ENCODE measurements around the gene CBY1. TPM values are rescaled to one million over a fixed set of nuclear protein-coding genes. Genes with fewer than 3 reads are reported as not detected.

The CBY1 gene
- total RNA-seq, 4 donors from 2014 or later: 13.6 to 26.0 (median 23.0) TPM

DNA sequence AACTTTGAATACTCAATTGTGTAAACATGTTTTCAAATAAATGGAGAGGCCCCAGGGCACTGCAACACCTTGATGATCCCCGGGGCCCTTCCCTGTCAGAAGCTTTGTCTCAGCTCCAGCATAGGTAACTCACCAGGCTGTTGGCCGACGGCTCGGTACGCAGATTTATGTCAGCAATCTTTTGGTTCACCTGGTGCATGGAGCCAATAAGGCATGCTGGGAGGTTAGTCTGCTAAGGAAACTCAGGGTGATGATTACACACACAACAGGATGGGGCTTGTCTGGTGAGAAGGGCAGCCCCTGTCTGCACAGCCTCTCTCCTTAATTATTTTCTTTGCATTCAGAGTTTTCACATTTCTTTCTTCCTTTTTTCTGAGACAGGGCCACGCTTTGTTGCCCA, 11.0 kb upstream of the CBY1 start:
- Histone ChIP-seq H3K27me3 (no peaks in the 10 kb centered on the region), H3K4me1 (peaks cover 0 to 1% of the 10 kb centered on the region in 2 donors), H3K4me3 (replicated peaks in 1 of 3) (no peak overlapping the region), H3K36me3 (no peaks in the 10 kb centered on the region), H3K9me3 (no peaks in the 10 kb centered on the region), H3K27ac (no peak overlapping the region)
- no peak for TF ChIP-seq POLR2A (IDR thresholded peaks at IDR 0.05)
- TF ChIP-seq, protein P1, sequence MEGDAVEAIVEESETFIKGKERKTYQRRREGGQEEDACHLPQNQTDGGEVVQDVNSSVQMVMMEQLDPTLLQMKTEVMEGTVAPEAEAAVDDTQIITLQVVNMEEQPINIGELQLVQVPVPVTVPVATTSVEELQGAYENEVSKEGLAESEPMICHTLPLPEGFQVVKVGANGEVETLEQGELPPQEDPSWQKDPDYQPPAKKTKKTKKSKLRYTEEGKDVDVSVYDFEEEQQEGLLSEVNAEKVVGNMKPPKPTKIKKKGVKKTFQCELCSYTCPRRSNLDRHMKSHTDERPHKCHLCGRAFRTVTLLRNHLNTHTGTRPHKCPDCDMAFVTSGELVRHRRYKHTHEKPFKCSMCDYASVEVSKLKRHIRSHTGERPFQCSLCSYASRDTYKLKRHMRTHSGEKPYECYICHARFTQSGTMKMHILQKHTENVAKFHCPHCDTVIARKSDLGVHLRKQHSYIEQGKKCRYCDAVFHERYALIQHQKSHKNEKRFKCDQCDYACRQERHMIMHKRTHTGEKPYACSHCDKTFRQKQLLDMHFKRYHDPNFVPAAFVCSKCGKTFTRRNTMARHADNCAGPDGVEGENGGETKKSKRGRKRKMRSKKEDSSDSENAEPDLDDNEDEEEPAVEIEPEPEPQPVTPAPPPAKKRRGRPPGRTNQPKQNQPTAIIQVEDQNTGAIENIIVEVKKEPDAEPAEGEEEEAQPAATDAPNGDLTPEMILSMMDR (IDR thresholded peaks at IDR 0.05): no peak
- DNase-seq: no peak
- intact Hi-C loops (cut with DNase I): no loop called here
- 91 to 97% methylated on average over 6 of the region's 6 CpGs for WGBS, 2 donors

DNA sequence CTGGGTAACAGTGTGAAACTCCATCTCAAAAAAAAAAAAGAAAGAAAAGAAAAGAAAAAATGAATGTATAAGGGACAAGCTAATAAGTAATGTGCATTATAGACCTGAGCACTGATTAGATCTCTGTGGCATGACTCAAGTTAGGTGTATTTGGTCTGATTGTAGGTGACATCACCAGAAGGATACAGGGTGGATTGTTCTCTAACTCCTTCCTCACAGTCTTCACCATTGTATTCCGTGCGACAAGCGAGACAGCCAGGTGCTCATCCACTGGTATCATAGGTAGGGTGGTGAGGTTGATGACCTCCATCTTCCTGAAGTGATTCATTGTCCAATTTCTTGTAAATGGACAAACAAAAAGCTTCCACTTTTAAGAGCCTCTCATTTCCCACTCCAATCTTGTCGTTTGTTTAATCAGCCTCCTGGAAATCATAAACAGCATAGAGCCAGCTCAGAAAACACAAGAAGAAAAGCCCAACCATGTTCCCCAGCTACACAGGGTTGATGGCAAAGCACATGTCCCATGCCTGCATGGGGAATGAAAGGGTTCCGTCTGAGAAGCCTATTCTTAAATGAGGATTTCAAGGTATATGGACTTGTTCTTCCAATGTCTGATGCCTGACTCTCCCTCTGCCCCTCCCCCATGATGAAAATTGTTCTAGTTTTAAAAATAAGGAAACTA, 6.5 kb upstream of the CBY1 start:
- no peak for DNase-seq
- 76 to 80% methylated on average over 5 of the region's 5 CpGs for WGBS, 2 donors
- TF ChIP-seq, protein P1 (IDR thresholded peaks at IDR 0.05): no peak
- TF ChIP-seq POLR2A (IDR thresholded peaks at IDR 0.05): no peak
- Histone ChIP-seq H3K4me3 (replicated peaks in 1 of 3) (no peak overlapping the region), H3K27ac (no peak overlapping the region), H3K36me3 (no peaks in the 10 kb centered on the region), H3K4me1 (peaks cover 0 to 5% of the 10 kb centered on the region in 2 donors), H3K27me3 (no peaks in the 10 kb centered on the region), H3K9me3 (no peaks in the 10 kb centered on the region)
- intact Hi-C loops (cut with DNase I): no loop called here

DNA sequence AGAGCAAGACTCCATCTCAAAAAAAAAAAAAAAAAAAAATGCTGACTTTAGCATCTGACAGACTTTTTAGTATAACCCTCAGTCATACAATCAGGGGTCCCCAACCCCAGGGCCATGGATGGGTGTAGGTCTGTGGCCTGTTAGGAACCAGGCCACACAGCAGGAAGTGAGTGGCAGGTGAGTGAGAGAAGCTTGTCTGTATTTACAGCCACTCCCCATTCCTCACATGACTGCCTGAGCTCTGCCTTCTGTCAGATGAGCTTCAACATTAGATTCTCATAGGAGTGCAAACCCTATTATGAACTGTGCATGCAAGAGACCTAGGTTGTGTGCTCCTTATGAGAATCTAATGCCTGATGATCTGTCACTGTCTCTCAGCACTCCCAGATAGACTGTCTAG, 3.6 kb upstream of the CBY1 start:
- no peak for DNase-seq
- TF ChIP-seq POLR2A (IDR thresholded peaks at IDR 0.05): no peak
- TF ChIP-seq, protein P1 (IDR thresholded peaks at IDR 0.05): no peak
- no peaks in the 10 kb centered on the region for H3K36me3 ChIP-seq
- intact Hi-C loops (cut with DNase I): no loop called here
- no peaks in the 10 kb centered on the region for H3K27me3 ChIP-seq
- H3K4me1 ChIP-seq: peaks cover 9 to 18% of the 10 kb centered on the region in 2 donors
- H3K27ac ChIP-seq: no peak overlapping the region
- no peak overlapping the region for H3K4me3 ChIP-seq (replicated peaks in 1 of 3)
- no peaks in the 10 kb centered on the region for H3K9me3 ChIP-seq

DNA sequence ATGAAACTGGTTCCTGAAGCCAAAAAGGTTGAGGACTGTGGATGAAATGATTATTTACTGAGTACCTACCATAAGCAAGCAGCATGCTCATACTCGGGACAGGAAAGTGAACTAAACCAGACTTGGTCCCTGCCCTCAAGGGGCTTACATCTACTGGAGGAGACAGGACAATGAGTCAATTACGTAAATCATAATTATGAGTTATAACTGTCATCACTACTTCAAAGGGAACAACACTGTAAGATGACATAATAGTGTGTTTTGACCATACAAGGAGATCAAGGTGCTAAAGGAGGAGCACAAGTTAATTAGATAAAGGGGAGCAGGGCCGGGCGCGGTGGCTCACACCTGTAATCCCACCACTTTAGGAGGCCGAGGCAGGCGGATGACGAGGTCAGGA, 2.7 kb upstream of the CBY1 start:
- Histone ChIP-seq H3K9me3 (no peaks in the 10 kb centered on the region), H3K27me3 (no peaks in the 10 kb centered on the region), H3K27ac (no peak overlapping the region), H3K4me3 (replicated peaks in 1 of 3) (no peak overlapping the region), H3K36me3 (no peaks in the 10 kb centered on the region), H3K4me1 (peaks cover 9 to 18% of the 10 kb centered on the region in 2 donors)
- intact Hi-C loops (cut with DNase I): no loop called here
- DNase-seq: no peak
- TF ChIP-seq, protein P1 (IDR thresholded peaks at IDR 0.05): no peak
- TF ChIP-seq POLR2A (IDR thresholded peaks at IDR 0.05): no peak
- 96 to 97% methylated on average over 8 of the region's 8 CpGs for WGBS, 2 donors

DNA sequence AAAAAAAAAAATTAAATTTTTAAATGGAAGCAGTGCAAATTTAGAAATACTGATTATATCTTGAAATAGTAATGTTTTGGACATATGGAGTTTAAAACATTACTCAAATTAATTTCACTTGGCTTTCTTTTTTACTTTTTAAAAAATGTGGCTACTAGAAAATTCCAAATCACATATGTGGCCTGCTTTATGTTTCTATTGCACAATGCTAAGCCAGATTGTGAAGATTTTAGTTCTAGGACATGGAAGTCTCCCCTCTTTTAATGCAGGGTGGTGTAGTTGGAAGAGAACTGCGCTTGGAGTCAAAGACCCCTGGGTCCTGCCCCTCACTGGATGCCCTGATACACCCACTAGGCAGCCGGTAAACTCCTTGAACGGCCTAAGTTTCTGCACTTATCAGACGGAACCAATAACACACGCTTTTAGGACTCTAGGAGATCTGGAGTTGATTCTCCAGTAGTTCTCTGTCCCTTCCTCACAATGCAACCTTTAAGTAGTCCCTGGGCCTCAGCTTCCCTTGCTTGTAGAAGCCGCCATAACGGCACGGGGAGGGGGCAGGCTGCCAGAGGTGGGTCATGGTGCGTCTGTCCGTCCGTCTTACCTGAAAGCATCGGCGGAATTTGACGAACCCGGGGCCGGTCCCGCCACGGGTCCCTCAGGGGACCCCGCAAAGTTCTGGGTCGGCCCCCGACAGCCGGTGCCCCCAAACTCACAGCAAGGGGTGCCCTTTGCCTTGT, 751 bp upstream of the CBY1 start:
- peaks cover 9 to 14% of the 10 kb centered on the region in 2 donors for H3K4me1 ChIP-seq
- H3K4me3 ChIP-seq (replicated peaks in 1 of 3): peak overlapping the region; percentile 64 to 77 (median 65)
- WGBS, 2 donors: 2 to 3% methylated on average over 11 to 22 of the region's 22 CpGs
- H3K36me3 ChIP-seq: no peaks in the 10 kb centered on the region
- H3K9me3 ChIP-seq: no peaks in the 10 kb centered on the region
- intact Hi-C loops (cut with DNase I): no loop called here
- no peaks in the 10 kb centered on the region for H3K27me3 ChIP-seq
- DNase-seq: no peak
- H3K27ac ChIP-seq: peak overlapping the region; percentile 87 to 97 (median 91)
- TF ChIP-seq POLR2A (IDR thresholded peaks at IDR 0.05): no peak
- TF ChIP-seq, protein P1 (IDR thresholded peaks at IDR 0.05): no peak
